ENCODE results near the gene PODXL2. TPM values are rescaled to one million over a fixed set of nuclear protein-coding genes. Genes with fewer than 3 reads are reported as not detected.

Gene PODXL2
- total RNA-seq, 8 experiments from 2014 or later: 11.9 to 136 (median 108) TPM

DNA sequence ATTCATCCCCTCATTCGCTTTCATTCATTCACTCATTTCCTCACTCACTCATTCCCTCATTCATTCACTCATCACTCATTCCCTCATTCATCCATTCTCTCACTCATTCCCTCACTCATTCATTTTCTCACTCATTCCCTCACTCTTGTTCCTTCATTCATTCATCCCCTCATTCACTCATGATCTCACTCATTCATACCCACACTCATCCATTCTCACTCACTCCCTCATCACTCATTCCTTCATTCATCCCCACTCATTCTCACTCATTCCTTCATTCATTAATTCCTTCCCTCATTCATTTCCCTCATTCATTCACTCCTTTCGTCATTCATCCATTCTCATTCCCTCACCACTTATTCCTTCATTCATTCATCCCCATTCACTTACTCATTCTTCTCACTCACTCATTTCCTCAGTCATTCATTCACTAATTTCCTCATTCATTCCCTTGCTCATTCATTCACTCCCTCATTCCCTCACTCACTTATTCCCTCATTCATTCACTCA, 58.3 kb downstream of the PODXL2 start:
- WGBS, 10 experiments: 78 to 100% (median 94%) methylated on average over 1 to 2 of the region's 2 CpGs
- ATAC-seq (replicated peaks in 6 of 8): no peak
- no peak overlapping the region for H3K4me3 ChIP-seq
- H3K4me1 ChIP-seq (replicated peaks in 1 of 2): peaks cover 0 to 4% of the 10 kb centered on the region in 2 donors
- in situ Hi-C loops (cut with MboI; ENCODE audit: low pct_unique_long_range_greater_than_20kb in 2 of 9, low sequenced_read_pairs in 9 of 9, unreplicated experiment in 9 of 9): loop anchor here in 1 of 9 experiments (25.0 kb wide), 1 partner anchor 275 kb away; no protein-coding TSS in a partner anchor
- H3K27ac ChIP-seq: no peak overlapping the region

DNA sequence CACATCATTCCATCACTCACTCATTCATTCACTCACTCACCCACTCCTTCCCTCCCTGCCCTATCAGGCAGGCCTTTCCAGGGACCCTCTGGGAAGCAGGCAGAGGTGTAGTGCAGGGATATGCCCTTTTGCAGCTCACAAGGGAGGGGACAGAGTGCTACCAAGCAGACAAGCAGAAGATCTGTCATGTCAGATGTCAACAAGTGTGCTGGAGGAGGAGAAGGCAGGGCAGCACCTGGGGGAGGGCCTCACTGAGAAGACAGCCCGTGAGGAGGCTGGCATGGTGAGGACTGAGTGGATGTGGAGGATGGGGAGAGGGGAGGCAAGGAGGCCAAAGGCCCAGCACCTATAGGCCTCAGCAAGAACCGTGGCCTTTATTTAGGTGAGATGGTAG, 59.0 kb downstream of the PODXL2 start:
- WGBS, 10 experiments: 40 to 100% (median 40%) methylated on average over 1 of the region's 2 CpGs; no CpG with 5 or more reads in 7 of the 10 experiments

DNA sequence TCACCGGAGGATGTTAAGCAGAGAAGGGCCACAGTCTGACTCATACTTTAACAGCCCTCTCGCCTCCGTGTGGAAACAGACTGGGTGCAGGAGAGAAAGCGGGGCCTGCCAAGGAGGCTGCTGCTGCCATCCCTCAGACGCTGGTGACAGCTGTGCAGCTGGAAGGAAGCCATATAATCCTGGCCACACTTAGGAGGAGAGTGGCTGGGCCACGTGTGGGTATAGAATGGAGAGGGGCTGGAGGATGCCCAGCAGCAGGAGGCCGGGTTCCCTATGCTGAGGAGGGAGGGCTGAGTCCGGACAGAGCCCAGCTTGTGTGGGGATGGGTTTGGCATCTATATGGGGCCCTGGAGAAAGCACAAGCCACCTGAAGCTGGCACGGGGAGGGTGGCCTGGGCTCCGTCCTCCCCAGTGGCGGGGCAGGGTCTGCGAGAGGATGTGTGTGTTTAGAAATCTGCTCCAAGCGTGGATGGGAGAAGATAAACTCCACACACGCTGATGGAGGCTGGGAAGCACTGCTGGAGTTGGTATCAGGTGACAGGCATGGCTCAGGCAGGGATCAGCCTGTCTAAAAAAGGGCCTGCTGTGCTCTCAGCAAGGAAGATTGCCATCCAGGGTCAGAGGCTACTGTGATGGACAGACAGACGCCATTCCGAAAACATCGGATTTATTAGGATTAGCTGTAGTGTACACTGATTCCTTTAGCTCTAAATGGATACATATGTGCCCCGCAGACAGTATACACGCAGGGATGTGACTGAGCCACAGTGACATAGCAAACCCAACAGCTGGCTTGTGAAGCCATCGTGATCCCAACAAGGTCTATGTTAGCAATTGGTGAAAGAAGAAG, 59.7 kb downstream of the PODXL2 start:
- in situ Hi-C loops (cut with MboI; ENCODE audit: low pct_unique_long_range_greater_than_20kb in 2 of 9, low sequenced_read_pairs in 9 of 9, unreplicated experiment in 9 of 9): loop anchor here in 1 of 9 experiments (25.0 kb wide), 1 partner anchor 274 kb away; no protein-coding TSS in a partner anchor

More for the DNA sequence above, 59.0 kb downstream of the PODXL2 start:
- peaks cover 0 to 4% of the 10 kb centered on the region in 2 donors for H3K4me1 ChIP-seq (replicated peaks in 1 of 2)
- H3K4me3 ChIP-seq: no peak overlapping the region
- ATAC-seq (replicated peaks in 6 of 8): peak in 2 of 8 experiments; percentile 4 to 6
- H3K27ac ChIP-seq: no peak overlapping the region
- in situ Hi-C loops (cut with MboI; ENCODE audit: low pct_unique_long_range_greater_than_20kb in 2 of 9, low sequenced_read_pairs in 9 of 9, unreplicated experiment in 9 of 9): loop anchor here in 1 of 9 experiments (25.0 kb wide), 1 partner anchor 274 kb away; no protein-coding TSS in a partner anchor

DNA sequence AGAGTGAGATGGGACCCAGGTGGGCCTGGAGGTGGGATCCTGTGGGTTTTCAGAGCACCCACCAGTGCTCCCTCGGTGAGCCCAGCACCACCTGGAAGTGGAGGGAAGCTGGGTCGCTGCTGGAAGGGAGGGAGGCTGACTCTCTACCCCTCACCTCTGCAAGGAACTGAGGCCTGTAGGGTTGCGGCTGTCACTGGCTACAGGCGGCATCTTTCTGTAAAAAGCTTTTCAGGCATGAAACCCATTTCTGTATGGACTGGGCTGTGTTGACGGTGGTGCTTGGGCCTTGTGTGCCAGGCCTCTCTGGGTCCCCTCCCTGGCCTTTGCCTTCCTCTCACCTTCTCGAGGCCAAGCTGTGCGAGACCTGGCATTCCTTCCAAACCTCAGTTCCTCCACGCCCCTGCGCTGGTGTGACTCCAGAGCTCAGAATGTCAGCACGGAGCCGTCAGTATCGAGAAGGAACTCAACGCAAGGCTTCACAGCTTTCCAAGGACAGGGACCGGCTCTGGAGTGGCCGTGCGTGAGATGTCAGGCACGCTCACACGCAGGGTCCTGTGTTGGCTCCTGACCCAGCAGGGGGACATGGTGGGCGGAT, 60.4 kb downstream of the PODXL2 start:
- Histone ChIP-seq H3K4me3 (no peak overlapping the region), H3K4me1 (replicated peaks in 1 of 2) (peaks cover 0 to 4% of the 10 kb centered on the region in 2 donors), H3K27ac (no peak overlapping the region)
- no peak for ATAC-seq (replicated peaks in 6 of 8)
- WGBS, 10 experiments: 82 to 97% (median 90%) methylated on average over 3 to 14 of the region's 19 CpGs; no CpG with 5 or more reads in 5 of the 10 experiments
- in situ Hi-C loops (cut with MboI; ENCODE audit: low pct_unique_long_range_greater_than_20kb in 2 of 9, low sequenced_read_pairs in 9 of 9, unreplicated experiment in 9 of 9): loop anchor here in 1 of 9 experiments (25.0 kb wide), 1 partner anchor 273 kb away; no protein-coding TSS in a partner anchor

More for the DNA sequence above, 59.7 kb downstream of the PODXL2 start:
- H3K4me1 ChIP-seq (replicated peaks in 1 of 2): peaks cover 0 to 4% of the 10 kb centered on the region in 2 donors
- 12 to 100% (median 70%) methylated on average over 1 to 8 of the region's 20 CpGs; no CpG with 5 or more reads in 4 of the 10 experiments for whole genome bisulfite sequencing, 10 experiments
- no peak overlapping the region for H3K27ac ChIP-seq
- peak in 5 of 8 experiments; percentile 32 to 70 (median 53) for ATAC-seq (replicated peaks in 6 of 8)
- no peak overlapping the region for H3K4me3 ChIP-seq

DNA sequence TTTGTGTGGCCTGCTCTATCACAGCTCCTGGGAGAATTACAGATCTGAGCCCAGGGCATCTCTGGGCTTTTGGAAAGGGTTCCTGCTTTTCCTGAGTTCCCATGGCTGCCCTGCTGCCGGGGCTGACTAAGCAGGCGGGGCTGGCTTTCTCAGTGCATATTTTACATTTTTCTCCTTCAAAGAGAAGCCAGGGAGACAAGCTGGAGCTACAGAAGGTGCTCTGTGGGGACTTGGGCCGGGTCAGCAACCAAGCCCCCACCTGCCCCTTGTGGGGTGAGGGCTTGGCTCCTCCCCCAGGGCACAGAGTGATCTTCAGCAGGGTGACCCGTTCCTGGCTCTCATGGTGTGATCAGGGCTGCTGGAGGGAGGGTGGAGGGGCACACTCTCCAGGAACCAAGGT, 61.1 kb downstream of the PODXL2 start:
- peak in 5 of 8 experiments; percentile 13 to 63 (median 47) for ATAC-seq (replicated peaks in 6 of 8)
- peaks cover 0 to 4% of the 10 kb centered on the region in 2 donors for H3K4me1 ChIP-seq (replicated peaks in 1 of 2)
- no peak overlapping the region for H3K4me3 ChIP-seq
- WGBS, 10 experiments: 51 to 57% (median 53%) methylated on average over 1 to 4 of the region's 4 CpGs; no CpG with 5 or more reads in 7 of the 10 experiments
- in situ Hi-C loops (cut with MboI; ENCODE audit: low pct_unique_long_range_greater_than_20kb in 2 of 9, low sequenced_read_pairs in 9 of 9, unreplicated experiment in 9 of 9): loop anchor here in 1 of 9 experiments (25.0 kb wide), 1 partner anchor 272 kb away; no protein-coding TSS in a partner anchor
- H3K27ac ChIP-seq: no peak overlapping the region

DNA sequence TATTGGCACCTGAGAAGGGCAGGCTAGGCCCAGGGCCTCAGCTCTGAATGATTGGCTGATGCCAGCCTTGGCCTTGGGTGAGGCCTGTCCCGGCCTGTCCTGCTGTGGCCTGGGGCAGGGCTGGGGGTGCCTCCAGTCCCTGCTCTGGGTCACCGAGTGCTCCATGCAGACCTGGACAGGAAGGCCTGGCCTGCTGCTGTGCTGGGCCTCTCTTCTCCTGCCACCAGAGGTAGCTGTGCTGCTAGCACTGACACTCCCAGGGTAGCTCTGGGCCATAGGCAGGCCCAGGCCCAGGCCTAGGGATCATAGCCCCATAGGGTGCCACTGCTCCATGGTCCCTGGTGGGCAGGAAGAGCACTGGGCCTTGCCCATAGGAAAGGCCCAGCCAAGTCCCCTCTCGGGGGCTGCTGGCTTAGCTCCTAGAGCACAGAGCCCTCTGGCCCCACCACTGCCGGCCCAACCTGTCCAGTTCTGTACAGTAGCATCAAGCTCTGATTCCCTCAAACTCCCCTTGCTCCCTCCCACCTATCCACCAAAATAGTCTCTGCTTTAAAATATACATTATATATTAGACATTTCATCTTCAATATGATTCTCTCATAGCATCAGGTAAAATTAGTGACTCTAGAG, 62.0 kb downstream of the PODXL2 start:
- in situ Hi-C loops (cut with MboI; ENCODE audit: low pct_unique_long_range_greater_than_20kb in 2 of 9, low sequenced_read_pairs in 9 of 9, unreplicated experiment in 9 of 9): loop anchor here in 1 of 9 experiments (25.0 kb wide), 1 partner anchor 271 kb away; no protein-coding TSS in a partner anchor
- 0 to 95% (median 83%) methylated on average over 1 to 2 of the region's 4 CpGs; no CpG with 5 or more reads in 7 of the 10 experiments for WGBS, 10 experiments
- no peak overlapping the region for H3K27ac ChIP-seq

DNA sequence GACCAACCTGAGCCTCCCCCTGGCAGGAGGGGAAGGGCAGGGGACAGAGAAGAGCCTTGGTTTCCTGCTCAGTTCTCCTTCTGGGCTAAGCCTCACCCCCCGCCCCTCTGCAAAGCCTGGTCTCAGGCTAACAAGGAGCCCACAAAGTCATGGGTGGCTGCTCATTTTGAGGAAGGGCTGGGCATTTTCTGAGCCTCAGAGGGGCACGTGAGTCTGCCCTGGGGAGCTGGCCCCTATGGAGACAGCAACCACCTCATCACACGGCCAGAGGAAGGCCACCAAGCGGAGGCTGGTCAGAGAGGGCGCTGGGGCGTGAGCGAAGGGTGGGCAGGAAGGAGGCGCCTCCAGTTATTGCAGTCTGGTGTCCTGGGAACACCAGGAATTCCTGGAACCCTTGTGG, 62.5 kb downstream of the PODXL2 start:
- WGBS, 10 experiments: 73 to 100% (median 88%) methylated on average over 4 to 6 of the region's 8 CpGs; no CpG with 5 or more reads in 4 of the 10 experiments
- Histone ChIP-seq H3K4me1 (replicated peaks in 1 of 2) (peaks cover 0 to 4% of the 10 kb centered on the region in 2 donors), H3K27ac (no peak overlapping the region), H3K4me3 (no peak overlapping the region)
- no peak for ATAC-seq (replicated peaks in 6 of 8)
- in situ Hi-C loops (cut with MboI; ENCODE audit: low pct_unique_long_range_greater_than_20kb in 2 of 9, low sequenced_read_pairs in 9 of 9, unreplicated experiment in 9 of 9): loop anchor here in 1 of 9 experiments (25.0 kb wide), 1 partner anchor 271 kb away; no protein-coding TSS in a partner anchor

More for the DNA sequence above, 62.0 kb downstream of the PODXL2 start:
- peak; percentile 62 to 86 (median 79) for ATAC-seq (replicated peaks in 6 of 8)
- Histone ChIP-seq H3K4me3 (no peak overlapping the region), H3K4me1 (replicated peaks in 1 of 2) (peaks cover 0 to 4% of the 10 kb centered on the region in 2 donors)

DNA sequence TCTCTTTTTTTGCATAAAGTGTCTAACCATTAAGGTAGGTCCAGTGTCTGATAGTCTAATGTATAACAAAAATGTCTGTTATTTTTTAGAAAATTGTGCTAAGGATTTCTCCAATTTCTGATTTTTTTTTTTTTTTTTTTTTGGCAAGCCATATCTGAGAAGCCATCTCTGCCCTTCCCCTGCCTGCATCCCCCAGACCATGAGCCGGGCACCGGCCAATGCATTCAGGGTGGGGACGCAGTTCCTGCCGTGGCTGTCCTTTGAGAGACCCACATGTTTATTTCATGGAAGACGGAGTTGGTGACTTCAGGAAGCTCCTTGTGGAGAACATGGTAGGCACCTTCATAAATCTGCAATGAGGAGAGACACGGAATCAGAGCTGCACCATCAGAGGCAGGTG, 63.0 kb downstream of the PODXL2 start:
- H3K4me3 ChIP-seq: no peak overlapping the region
- WGBS, 10 experiments: 80 to 100% (median 96%) methylated on average over 1 to 6 of the region's 6 CpGs; no CpG with 5 or more reads in 3 of the 10 experiments
- ATAC-seq (replicated peaks in 6 of 8): no peak
- H3K27ac ChIP-seq: no peak overlapping the region
- H3K4me1 ChIP-seq (replicated peaks in 1 of 2): peaks cover 0 to 4% of the 10 kb centered on the region in 2 donors
- in situ Hi-C loops (cut with MboI; ENCODE audit: low pct_unique_long_range_greater_than_20kb in 2 of 9, low sequenced_read_pairs in 9 of 9, unreplicated experiment in 9 of 9): loop anchor here in 1 of 9 experiments (25.0 kb wide), 1 partner anchor 270 kb away; no protein-coding TSS in a partner anchor

DNA sequence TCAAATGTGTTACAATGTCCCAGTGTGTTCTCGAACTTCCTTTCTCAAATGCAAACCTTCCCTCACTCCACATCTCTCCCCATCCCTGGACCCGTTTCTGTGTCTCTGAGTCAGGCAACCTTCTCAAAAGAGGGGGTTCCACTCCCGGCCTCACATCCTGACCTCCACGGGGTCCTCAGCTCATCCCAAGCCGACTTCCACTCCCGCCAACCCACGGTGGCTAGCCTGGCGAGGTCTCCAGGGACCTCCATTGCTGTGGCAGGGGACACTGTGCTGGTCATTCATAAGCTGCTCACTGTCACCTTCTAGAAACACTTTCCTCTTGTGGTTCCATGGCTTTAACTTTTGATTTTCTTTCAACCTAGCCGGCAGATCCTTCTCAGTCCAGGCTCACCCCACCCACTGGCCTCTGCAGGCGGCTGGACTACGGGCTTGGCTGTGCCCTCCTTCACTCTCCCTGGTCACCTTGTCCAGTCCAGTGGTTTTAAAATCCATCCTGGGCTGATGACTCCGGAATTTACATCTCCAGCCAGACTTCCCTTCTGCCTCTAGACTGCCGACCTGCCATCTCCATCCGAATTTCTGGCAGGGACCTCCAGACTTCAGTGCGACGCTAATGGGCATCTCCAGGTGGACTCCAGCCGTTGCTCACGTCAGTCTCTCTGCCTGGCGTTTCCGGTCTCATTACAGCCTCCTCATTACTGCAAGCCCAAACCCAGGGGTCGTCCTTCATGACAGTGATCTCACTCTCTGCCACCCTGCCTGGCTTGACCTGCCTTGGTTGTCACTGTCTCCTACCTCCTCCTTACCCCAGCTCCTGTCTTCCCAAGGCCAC, 63.7 kb downstream of the PODXL2 start:
- Histone ChIP-seq H3K4me3 (no peak overlapping the region), H3K27ac (no peak overlapping the region), H3K4me1 (replicated peaks in 1 of 2) (peaks cover 2 to 4% of the 10 kb centered on the region in 2 donors)
- ATAC-seq (replicated peaks in 6 of 8): no peak
- 80 to 98% (median 87%) methylated on average over 4 to 15 of the region's 21 CpGs; no CpG with 5 or more reads in 3 of the 10 experiments for WGBS, 10 experiments
- in situ Hi-C loops (cut with MboI; ENCODE audit: low pct_unique_long_range_greater_than_20kb in 2 of 9, low sequenced_read_pairs in 9 of 9, unreplicated experiment in 9 of 9): loop anchor here in 1 of 9 experiments (25.0 kb wide), 1 partner anchor 270 kb away; no protein-coding TSS in a partner anchor

DNA sequence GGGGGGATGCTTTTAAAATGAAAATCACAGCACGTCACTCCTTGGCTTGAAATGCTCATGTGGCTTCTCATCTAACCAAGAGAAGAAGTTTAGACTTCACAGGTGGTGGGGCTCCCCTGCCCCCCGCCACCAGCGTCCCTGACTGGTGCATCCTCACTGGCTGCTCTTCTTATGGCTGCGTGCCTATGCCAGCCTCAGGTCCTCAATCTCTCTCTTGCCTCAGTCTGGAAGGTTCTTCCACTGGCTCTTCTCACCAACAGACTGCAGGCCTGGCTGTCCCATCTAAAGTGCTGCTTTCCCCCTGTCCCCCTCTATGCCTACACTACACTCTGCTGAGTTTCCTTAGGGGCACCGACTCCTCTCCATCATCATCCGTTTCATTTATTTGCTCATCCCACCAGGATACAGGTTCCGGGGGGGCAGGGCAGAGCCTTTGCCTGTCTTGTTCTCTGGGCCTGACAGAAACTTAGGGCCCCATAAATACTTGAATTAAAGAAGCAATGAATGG, 64.4 kb downstream of the PODXL2 start:
- in situ Hi-C loops (cut with MboI; ENCODE audit: low pct_unique_long_range_greater_than_20kb in 2 of 9, low sequenced_read_pairs in 9 of 9, unreplicated experiment in 9 of 9): loop anchor here in 1 of 9 experiments (25.0 kb wide), 1 partner anchor 269 kb away; no protein-coding TSS in a partner anchor

More for the DNA sequence above, 64.4 kb downstream of the PODXL2 start:
- Histone ChIP-seq H3K4me1 (replicated peaks in 1 of 2) (peaks cover 4% of the 10 kb centered on the region in 2 donors), H3K4me3 (no peak overlapping the region), H3K27ac (no peak overlapping the region)
- 67 to 100% (median 76%) methylated on average over 1 to 5 of the region's 7 CpGs; no CpG with 5 or more reads in 2 of the 10 experiments for WGBS, 10 experiments
- no peak for ATAC-seq (replicated peaks in 6 of 8)

All from motor neuron (in vitro differentiated cells).